ENCODE data around the gene B3GALT6.

DNA sequence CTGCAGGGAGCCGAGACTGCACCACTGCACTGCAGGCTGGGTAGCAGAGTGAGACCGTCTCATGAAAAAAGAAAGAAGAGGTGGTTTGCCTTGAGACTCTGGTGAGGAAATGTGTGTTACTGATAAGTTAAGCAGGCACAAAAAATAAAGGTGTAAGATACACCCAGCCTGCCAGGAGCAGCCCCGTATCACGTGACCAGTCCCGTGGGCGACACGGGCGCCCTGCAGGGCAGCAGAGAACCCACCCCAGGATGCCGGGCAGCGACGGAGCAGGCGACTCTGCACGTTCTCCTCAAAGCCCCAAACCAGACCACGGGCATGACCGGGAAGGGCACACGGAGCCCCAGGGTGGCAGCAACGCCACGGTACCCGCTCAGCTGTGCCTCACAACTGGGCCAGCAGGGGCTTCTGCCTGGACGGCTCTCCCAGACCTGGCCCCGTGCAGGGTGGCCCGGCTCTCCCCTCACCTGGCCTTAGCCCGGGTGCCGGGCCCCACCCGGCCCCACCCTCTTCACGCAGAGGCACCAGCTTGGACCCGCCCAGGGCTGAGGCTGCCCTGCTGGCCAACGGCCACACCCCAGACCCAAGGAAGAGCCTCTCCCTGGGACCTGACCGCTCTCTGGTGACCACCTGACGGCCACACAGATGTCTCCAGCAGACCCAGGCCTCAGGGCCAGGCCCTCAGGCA, 10.0 kb upstream of the B3GALT6 start:
- TF ChIP-seq, protein P1, sequence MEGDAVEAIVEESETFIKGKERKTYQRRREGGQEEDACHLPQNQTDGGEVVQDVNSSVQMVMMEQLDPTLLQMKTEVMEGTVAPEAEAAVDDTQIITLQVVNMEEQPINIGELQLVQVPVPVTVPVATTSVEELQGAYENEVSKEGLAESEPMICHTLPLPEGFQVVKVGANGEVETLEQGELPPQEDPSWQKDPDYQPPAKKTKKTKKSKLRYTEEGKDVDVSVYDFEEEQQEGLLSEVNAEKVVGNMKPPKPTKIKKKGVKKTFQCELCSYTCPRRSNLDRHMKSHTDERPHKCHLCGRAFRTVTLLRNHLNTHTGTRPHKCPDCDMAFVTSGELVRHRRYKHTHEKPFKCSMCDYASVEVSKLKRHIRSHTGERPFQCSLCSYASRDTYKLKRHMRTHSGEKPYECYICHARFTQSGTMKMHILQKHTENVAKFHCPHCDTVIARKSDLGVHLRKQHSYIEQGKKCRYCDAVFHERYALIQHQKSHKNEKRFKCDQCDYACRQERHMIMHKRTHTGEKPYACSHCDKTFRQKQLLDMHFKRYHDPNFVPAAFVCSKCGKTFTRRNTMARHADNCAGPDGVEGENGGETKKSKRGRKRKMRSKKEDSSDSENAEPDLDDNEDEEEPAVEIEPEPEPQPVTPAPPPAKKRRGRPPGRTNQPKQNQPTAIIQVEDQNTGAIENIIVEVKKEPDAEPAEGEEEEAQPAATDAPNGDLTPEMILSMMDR (IDR thresholded peaks at IDR 0.05): no peak
- TF ChIP-seq POLR2AphosphoS5 (IDR thresholded peaks at IDR 0.05) (no peak), POLR2A (IDR thresholded peaks at IDR 0.05) (no peak)

Data from transverse colon (tissue), 4 donors.